Heart left ventricle (tissue), 16 donors: Measurements from ENCODE around the gene CARD8. TPM values are rescaled to one million over a fixed set of nuclear protein-coding genes. Genes with fewer than 3 reads are reported as not detected.
"Not testable (repeated sequence)": the region's sequence is repeated elsewhere in the genome, so short reads cannot be mapped to it uniquely, and the experiment has no call there.

Experiments used
- ATAC-seq, 4 donors: fragments of 200-7000 bp; cut with Tn5 transposase; one replicate each; pipeline ENCODE4 v1.9.1; 2020 to 2022; ENCODE audit warnings: moderate library complexity in 4 of 4, mild to moderate bottlenecking in 3 of 4, moderate number of reproducible peaks in 1 of 4
- DNase-seq, 5 donors: peaks; one replicate each; pipeline ENCODE4 v3.0.0-alpha.2; 2020
- H3K27ac ChIP-seq, 12 donors: fragments of 200-600 bp; sonication (generic) in 4 of 12; one replicate each; pipeline versions ENCODE4 v1.5.0 to v1.8.0; 2016 to 2022; ENCODE audit warnings: mild to moderate bottlenecking in 2 of 12
- H3K27me3 ChIP-seq, 9 donors: fragments of 200-600 bp; sonication (generic) in 2 of 9; one replicate each; pipeline versions ENCODE4 v1.5.1 to v1.8.0; 2016 to 2022; ENCODE audit warnings: mild to moderate bottlenecking in 3 of 9
- H3K36me3 ChIP-seq, 9 donors: fragments of 200-600 bp; sonication (generic) in 2 of 9; one replicate each; pipeline versions ENCODE4 v1.5.0 to v1.8.0; 2018 to 2022; ENCODE audit warnings: mild to moderate bottlenecking in 2 of 9
- H3K4me1 ChIP-seq, 12 donors: fragments of 200-600 bp; sonication (generic) in 4 of 12; one replicate each; pipeline versions ENCODE4 v1.5.0 to v1.8.0; 2016 to 2022; ENCODE audit warnings: mild to moderate bottlenecking in 3 of 12
- H3K4me3 ChIP-seq, 12 donors: fragments of 200-600 bp; sonication (generic) in 4 of 12; one replicate each; pipeline versions ENCODE4 v1.5.0 to v1.8.0; 2017 to 2022; ENCODE audit warnings: mild to moderate bottlenecking in 9 of 12, moderate library complexity in 4 of 12
- H3K9me3 ChIP-seq, 12 donors: fragments of 200-600 bp; sonication (generic) in 4 of 12; one replicate each; pipeline versions ENCODE4 v1.5.0 to v1.8.0; 2016 to 2022; ENCODE audit warnings: mild to moderate bottlenecking in 1 of 12
- CTCF ChIP-seq, 12 donors: fragments of 200-600 bp; sonication (generic) in 4 of 12; IDR thresholded peaks; one replicate each; pipeline versions ENCODE4 v1.5.0 to v1.8.0; 2018 to 2022; ENCODE audit warnings: antibody characterized with exemption in 12 of 12, mild to moderate bottlenecking in 5 of 12
- POLR2A ChIP-seq, 2 donors: fragments of 450-650 bp; IDR thresholded peaks; one replicate each; pipeline ENCODE4 v1.6.1; 2017; ENCODE audit warnings: antibody characterized with exemption in 2 of 2, mild to moderate bottlenecking in 2 of 2, moderate library complexity in 2 of 2
- WGBS, 4 donors: extraction: QIAGEN DNeasy Blood & Tissue Kit in 2 of 4; methylation state at CpG; one replicate each; pipeline versions ENCODE4 v1.1.5 to v1.1.7; 2013 to 2018; 5-methylcytosine and 5-hydroxymethylcytosine counted together
- intact Hi-C, 10 donors: fragments of 100-400 bp; cut with DNase I; formaldehyde crosslinking; loops; one replicate each; pipeline versions ENCODE4 v1.11.1 to v1.14.2; 2022
- polyA plus RNA-seq, 2 donors: library from polyadenylated mRNA; stranded (reverse); fragments of 200-250 nt; gene quantifications; one replicate each; pipeline ENCODE4 v1.2.3, GENCODE V29; 2013
- total RNA-seq, 9 donors: library from RNA; depleted of rRNA in 2 of 9; stranded (reverse); fragments of >200 nt in 2 of 9; fragmentation: NEBNext Ultra II Directional in 3 of 9; extraction: Animal tissue kit (Norgen Biotek cat#: 25700) in 3 of 9; gene quantifications; one replicate each; pipeline versions ENCODE4 v1.1.0 to v1.2.4, GENCODE V29; 2016 to 2023
- donor health status: ischemic (EF 13 %, LVEDD 7.1; RV severe dilation, severe dysfunction).
- donor health status: healthy with polysubstance abuse.
- donor health status: DM: no; HTN: yes; CAD: no.
- donor health status: DM: no; HTN: no; CAD: no.
- donor health status: ischemic (EF 25% LVEDD 6.9; RV normal size, moderate dysfunction).
- donor health status: ischemic (EF 25% LVEDD 5.7; RV mildly dilated, moderate dysfunction).
- donor health status: healthy.
- donor health status: DM: yes; HTN: yes; CAD: no.
- donor health status: ischemic (EF 35%, LVEDD 5.7; RV mildly dilated, moderate dysfunction).
- donor health status: nonischemic (EF 11% LVEDD 7.7; RV severe dilation, severe dysfunction).
- donor health status: DM: yes; HTN: yes; CAD: no.
- donor health status: PGD.
- donor health status: ischemic (EF 29% LVEDD 5.4; RV normal size, mild dysfunction).
- donor health status: nonischemic (EF 23%, LVEDD 6.1; RV moderate dilation, normal function).

Gene CARD8
- total and polyA plus RNA-seq, 11 donors, result 18.3 to 49.0 (median 23.8) TPM

DNA sequence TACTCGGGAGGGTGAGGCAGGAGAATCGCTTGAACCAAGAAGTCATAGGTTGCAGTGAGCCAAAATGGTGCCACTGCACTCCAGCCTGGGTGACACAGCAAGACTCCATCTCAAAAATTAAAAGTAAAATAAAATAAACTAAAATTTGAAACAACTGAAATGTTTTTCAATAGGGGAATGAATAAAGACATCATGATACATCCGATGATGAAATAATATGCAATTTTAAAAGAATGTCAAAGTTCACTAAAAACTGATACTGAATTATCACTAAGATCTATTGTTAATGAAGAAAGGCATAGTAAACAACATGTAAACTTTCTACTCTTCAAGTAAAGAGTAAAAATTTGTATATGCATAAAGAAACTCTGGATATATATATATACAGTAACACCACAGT is 8.5 kb downstream of the CARD8 start:
- Histone ChIP-seq H3K4me1 (peaks cover 0 to 68% (median 19%) of the 10 kb centered on the region in 12 donors), H3K9me3 (no peaks in the 10 kb centered on the region), H3K4me3 (no peak overlapping the region), H3K27me3 (no peaks in the 10 kb centered on the region), H3K27ac (peak overlapping the region in 1 of 12 donors; percentile 23), H3K36me3 (peaks cover 0 to 56% (median 28%) of the 10 kb centered on the region in 9 donors)
- 85 to 94% (median 91%) methylated on average over 3 of the region's 3 CpGs for WGBS, 4 donors
- no peak for DNase-seq
- intact Hi-C loops, result loop anchor here in 2 of 10 donors (5.0 kb wide), 2 partner anchors 35 to 45 kb away; no protein-coding TSS in a partner anchor
- TF ChIP-seq CTCF (IDR thresholded peaks at IDR 0.05) (no peak), POLR2A (IDR thresholded peaks at IDR 0.05) (no peak)
- no peak for ATAC-seq

DNA sequence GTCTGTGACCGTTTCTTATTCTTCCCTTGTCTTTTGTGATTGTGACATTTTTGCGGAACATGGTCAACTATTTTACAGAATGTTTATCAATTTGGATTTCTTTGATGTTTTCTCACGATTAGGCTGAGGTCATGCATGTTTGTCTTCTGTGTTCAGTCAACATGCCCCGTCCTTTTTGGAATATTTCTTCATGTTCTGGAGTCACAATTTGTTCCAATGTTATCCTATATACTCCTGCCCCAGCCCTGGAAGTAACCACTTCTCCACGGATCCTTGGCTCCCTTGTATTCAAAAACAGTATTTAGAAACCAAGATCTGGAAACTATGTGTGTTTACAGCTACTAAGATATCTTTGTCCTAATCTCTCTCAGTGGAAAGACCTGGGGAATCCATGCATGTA is 9.6 kb downstream of the CARD8 start:
- H3K36me3 ChIP-seq, result peaks cover 0 to 67% (median 36%) of the 10 kb centered on the region in 9 donors
- H3K27me3 ChIP-seq, result no peaks in the 10 kb centered on the region
- no peak for ATAC-seq
- H3K4me1 ChIP-seq, result peaks cover 0 to 58% (median 17%) of the 10 kb centered on the region in 12 donors
- no peak overlapping the region for H3K4me3 ChIP-seq
- H3K27ac ChIP-seq, result no peak overlapping the region
- no peaks in the 10 kb centered on the region for H3K9me3 ChIP-seq
- no peak for DNase-seq
- intact Hi-C loops, result loop anchor here in 2 of 10 donors (5.0 kb wide), 2 partner anchors 34 to 44 kb away; no protein-coding TSS in a partner anchor
- TF ChIP-seq POLR2A (IDR thresholded peaks at IDR 0.05) (no peak), CTCF (IDR thresholded peaks at IDR 0.05) (no peak)
- 65 to 73% (median 70%) methylated on average over 5 of the region's 5 CpGs for WGBS, 4 donors

DNA sequence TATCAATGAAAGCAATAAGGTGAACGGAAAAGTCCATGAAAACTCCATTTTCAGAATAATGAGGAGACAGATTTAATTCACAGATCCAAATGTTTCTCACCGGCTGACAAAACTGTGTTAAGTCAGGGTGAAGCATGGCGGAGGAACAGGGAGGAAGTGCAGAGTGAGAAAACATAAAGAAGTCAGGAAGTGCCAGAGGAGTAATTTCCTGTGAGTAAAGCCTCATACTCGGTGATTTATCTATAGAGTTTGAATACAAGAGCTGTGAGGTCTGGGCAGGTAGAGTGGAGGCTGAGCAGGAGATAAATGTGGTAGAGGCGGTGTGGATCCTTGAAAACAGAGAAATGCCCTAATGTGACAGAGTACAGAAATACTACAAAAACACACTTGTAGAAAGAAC is 11.4 kb downstream of the CARD8 start:
- ATAC-seq, result no peak
- peaks cover 0 to 82% (median 51%) of the 10 kb centered on the region in 9 donors for H3K36me3 ChIP-seq

DNA sequence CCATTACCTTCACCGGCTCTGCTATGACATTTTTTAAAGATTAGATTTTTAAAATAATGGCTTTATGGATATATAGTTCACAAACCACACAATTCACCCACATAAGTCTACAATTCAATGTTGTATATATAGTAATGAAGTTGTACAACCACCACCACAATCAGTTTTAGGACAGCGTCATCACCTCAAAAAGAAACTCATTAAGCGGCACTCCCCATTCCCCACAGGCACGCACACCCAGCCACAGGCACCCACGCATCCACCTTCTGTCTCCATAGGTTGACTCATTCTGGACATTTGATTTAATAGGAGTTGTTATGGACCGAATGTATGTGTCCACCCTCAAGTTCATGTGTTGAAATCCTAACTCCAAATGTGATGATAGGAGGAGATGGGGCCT is 13.9 kb downstream of the CARD8 start:
- H3K36me3 ChIP-seq, result peaks cover 0 to 85% (median 51%) of the 10 kb centered on the region in 9 donors
- H3K4me3 ChIP-seq, ATAC-seq, H3K9me3 ChIP-seq, intact Hi-C loops, H3K27ac ChIP-seq, DNase-seq, H3K27me3 ChIP-seq: not testable (repeated sequence)
- 90 to 99% (median 93%) methylated on average over 6 of the region's 6 CpGs for WGBS, 4 donors
- H3K4me1 ChIP-seq, result peaks cover 0 to 25% (median 5%) of the 10 kb centered on the region in 12 donors

More for the DNA sequence above, 11.4 kb downstream of the CARD8 start:
- Histone ChIP-seq H3K27ac (peak overlapping the region in 7 of 12 donors; percentile 8 to 74 (median 25)), H3K9me3 (no peaks in the 10 kb centered on the region), H3K27me3 (no peaks in the 10 kb centered on the region), H3K4me1 (peaks cover 0 to 45% (median 11%) of the 10 kb centered on the region in 12 donors), H3K4me3 (peak overlapping the region in 2 of 12 donors; percentile 3 to 7)
- no peak for DNase-seq
- no peak for TF ChIP-seq CTCF (IDR thresholded peaks at IDR 0.05)
- 51 to 64% (median 54%) methylated on average over 5 of the region's 5 CpGs for WGBS, 4 donors
- intact Hi-C loops, result no loop called here
